GM18498 (cell line): ENCODE measurements around the gene RPL28.
A peak's percentile ranks its signal among the peaks of the same experiment; 100 is the strongest.
"Not testable (repeated sequence)": the region's sequence is repeated elsewhere in the genome, so short reads cannot be mapped to it uniquely, and the experiment has no call there.

Source experiments
- ATAC-seq: cut with Tn5 transposase; IDR thresholded peaks from one replicate; pipeline ENCODE4 v1.9.1; 2021; ENCODE audit warnings: mild to moderate bottlenecking, moderate library complexity; ENCODE audit not compliant: unreplicated experiment

The RPL28 gene

DNA sequence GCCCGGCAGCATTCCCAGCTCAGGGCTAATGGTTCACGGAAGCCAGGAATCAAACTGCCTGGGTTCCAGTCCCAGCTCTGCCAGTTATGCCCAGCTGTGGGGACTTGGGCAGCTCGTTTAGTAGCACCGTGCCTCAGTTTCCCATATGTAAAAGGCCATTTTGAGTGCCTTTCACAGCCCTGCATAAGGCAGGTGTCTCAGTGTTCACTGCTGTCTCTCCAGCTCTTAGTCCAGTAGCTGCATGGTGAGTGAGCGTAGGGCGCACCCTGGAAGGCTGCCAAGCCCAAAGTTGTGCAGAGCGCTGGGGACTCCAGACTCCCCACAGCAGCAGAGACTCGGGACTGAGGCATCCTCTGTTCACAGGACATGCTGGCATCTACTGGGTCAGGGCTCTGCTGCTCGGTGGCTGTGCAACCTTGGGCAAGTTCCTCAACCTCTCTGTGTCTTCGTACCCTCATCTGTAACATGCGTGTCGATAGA lies 5.5 kb downstream of the RPL28 start:
- no peak for ATAC-seq

DNA sequence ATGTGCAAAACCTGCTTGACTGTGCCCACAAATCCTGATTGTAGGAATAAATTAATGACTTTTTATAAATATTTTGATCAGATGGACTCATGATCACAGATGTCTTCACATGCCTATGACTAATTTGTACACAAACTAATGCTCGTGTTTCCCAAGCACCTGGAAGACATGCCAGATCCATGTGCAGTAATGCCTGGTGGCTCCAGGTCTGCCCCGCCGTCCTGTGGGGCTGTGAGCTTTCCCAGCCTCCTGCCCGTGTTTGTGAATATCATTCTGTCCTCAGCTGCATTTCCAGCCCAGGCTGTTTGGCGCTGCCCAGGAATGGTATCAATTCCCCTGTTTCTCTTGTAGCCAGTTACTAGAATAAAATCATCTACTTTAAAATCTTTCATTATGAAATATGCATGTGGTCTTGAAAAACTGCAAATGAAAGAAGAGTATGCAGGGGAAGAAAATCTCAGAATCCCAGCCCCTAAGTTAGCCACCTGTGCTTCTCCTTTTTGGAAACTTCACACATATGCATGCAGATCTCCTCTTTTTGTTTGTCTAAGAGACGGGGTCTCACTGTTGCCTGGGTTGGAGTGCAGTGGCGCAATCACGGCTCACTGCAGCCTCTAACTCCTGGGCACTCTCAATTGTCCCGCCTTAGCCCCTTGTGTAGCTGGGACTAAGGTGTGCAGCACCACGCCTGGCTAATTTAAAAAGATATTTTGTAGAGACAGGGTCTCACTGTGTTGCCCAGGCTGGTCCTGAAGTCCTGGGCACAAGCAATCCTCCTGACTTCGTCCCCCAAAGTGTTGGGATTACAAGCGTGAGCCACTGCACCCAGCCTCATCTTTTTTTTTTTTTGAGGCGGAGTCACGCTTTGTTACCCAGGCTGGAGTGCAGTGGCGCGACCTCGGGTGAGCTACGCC lies 6.2 kb downstream of the RPL28 start:
- ATAC-seq = no peak

DNA sequence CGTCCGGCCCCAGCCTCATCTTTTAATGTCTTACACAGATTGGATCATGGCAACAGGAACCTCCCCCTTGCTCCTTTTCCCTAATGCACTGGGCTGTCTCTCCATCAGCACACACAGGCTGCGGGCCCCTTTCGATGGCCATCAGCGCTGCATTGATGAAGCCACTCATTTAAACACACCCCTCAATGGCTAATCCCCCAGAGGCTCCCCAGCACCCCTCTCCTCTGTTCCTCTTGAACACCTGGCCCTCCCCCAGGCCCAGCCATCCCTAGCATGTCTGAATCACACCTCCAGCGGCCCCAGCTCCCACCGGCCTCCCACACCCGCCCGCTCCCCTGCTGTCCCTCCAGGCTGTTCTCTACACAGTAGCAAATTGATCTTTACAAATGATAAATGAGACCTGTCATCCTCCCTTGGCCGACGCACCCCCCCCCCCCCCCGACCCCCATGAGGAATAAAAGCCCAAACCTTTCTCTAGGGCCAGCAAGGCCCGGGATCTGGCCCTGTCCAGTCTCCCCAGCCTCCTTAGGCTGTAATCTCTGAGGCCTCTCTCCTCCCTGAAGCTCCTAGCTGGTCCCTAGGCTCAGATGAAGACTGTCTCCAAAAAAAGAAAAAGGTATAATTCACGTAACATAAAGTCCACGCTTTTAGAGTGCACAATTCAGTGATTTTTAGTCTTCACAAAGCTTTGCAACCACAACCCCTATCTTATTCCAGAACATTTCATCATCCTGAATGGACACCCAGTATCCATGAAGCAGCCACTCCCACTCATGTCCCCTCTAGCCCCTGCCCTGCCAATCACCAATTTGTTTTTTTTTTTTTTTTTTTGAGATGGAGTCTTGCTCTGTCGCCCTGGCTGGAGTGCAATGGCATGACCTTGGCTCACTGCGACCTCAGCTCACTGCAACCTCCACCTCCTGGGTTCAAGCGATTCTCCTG lies 7.4 kb downstream of the RPL28 start:
- ATAC-seq = no peak

DNA sequence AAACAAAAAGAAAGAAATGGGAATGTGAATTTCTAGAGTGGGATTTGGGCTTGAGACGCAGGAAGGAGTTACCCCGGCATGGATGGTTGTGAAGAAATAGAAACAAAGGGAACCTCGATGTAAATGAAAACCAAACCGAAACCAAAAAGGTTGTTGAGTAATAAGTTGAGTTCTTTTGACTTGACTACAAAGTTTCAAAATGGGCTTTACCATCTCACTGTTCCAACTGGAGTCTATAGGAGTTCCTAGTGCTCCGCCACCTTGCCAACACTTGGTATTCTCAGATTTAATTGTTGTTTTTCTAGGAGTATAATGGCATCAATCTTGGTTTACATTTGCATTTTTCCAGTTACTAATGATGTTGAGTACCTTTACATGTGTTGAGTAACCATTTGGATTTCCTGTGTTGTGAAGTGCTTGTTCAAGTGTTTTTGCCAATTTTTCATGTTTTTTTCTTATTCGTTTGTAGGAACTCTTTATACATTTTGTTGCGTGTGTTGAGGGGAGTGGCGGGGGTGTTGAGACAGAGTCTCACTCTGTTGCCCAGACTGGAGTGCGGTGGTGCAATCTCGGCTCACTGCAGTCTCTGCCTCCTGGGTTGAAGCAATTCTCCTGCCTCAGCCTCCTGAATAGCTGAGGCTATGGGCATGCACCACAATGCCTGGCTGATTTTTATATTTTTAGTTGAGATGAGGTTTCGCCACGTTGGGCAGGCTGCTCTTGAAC lies 12.6 kb downstream of the RPL28 start:
- ATAC-seq = no peak

DNA sequence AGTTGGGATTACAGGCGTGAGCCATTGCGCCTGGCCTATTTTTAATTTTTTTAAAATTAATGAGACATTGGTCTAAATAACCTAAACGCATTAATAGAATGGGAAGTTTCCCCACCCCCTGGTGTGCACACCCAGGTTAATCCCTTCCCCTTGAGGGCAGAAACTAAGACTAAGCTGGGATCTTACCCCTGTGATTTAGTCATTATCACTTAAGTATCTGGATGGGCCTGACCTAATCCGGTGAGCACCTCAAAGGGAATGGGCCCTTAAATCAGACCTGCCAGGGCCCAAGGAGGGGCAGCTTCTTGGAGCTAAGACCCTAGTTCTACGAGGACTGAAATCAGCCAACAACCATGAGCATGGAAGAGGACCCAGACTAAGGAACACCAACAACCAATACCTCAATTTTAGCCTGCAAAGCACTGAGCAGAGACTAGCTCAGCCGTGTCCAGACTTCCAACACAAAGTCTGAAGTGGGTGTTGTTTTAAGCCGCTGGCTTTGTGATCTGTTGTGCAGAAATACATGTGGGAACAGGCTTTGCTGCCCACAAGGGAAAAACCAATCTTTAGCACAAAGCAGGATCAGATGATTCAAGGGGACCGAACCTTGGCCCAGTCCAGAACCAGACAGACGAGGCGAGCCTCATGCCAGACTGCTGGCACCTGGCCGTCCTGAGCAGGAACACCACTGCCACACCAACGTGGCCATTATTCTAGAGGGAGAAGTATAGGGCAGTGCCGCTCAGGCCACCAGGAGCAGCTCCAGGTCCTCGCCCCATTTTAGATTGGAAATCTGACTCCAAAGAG lies 14.8 kb downstream of the RPL28 start:
- no peak for ATAC-seq

DNA sequence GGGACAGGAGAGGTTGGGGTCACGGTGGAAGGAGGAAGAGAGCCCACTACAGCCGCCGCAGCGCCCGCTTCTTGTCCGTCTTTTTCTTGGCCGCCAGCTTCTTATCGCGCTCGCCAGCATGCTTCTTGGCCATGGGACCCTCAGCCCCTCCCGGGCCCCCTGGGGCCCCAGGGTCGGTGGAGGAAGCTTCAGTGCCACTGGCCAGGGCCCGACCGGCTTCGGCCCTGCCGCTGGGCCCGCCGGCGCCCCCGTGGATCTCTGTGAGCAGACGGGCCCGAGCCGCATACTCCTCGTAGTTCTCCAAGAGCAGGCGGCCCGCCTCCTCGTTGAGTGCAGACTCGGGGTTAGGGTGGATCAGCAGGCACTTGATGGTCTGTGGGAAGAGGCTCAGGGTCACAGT lies 15.7 kb downstream of the RPL28 start:
- not testable (repeated sequence) for ATAC-seq

DNA sequence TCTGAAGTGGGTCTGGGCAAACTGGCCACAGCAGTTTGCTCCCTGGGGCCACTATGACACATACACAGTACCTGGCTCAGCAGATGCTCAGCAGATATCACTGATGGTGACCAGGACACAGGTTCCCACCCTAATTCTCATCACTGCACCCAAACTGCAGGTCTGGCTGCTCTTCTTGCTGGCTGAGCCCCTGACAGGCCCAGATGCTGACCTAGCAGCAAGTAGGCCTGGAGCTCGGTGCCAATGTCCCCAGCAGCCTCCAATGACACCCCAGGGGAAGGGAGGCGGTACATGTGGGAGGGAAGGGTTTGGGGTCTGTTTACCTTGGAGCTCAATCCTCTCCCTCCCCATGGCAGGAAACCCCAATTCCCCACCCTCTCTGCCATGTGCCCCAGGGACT lies 16.8 kb downstream of the RPL28 start:
- ATAC-seq = no peak

DNA sequence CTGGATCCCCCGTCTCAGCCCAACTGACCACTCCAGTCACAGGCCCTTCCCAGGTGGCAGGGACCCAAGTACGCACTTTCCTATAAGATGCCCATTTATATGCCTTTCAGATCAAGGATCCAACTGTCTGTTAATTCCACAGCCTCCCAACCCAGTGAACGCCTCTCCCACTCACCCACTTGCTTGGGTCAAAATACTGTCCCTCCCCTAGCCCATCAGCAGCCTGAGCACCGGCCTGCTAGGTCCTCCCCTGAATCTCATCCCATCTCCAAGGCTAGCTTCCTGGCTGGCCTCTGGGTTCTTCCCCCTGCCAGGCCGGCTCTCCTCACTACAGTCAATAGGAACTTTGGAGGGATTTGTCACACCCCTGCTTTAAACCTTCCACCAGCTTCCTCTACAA lies 19.9 kb downstream of the RPL28 start:
- no peak for ATAC-seq

DNA sequence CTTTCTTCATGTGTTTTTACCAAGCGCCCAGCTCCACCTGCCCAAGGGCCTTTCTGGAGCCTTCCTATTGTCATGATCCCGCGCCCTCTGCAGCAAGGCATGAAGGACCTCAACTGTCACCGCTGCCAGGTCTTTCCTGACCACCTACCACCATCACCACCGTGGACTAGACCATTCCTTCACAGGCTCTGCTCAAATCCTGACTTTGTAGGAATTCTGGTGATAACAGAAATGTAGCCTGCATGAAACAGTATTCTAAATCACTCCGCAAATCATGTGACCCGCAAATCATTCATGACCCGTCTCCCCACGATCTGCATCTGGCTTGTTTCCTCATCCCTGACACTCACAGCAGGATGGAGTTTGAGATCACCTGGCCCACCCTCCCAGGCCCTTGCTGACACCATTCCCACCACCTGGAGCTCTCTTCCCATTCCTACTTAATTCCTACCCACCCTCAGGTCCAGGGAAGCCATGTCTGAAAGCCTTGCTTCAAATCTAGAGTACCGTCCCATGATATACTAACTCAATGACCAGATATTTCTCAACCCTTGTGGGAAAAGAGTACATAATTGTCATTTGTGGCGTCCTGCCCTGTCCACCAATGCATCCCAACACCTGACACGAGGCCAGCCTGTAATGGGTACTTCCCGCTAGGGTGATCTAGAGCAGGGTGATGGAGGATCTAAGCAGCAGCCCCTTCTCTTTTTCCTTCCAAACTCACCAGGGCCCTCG lies 20.5 kb downstream of the RPL28 start:
- no peak for ATAC-seq

DNA sequence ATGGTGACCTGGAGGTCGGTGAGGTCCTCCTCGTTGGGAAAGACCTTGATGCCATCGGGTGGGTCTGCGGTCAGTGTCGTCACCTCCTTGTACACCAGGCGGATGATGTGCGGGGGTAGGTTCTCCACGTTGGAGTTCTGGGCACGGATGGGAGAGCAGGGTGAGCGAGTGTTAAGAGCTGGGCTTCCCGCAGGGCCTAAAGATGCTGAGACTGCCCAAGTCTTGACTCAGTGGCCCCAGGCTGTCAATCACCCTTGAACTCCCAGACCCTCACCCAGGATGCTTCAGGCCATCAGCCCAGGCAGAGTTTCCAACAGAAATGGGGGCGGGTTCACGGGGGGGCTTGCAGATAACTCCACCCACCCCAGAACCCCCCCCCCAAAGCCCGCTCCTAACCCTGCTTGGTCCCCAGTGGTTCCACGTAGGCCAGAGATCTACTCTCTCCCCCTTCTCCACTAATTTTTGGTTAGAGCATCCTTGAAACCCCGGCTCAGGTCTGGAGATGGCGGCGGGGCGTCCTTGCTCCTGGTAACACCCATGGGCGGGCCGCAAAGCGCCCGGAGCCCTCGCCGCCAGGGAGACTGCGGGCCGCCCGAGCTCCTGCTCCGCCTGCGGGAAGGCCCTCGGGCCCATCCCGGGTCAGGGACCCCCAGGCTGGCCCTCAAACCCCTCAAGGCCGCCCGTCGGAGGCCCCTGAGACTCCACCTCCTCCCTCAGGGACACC lies 21.3 kb downstream of the RPL28 start:
- peak; percentile 21 for ATAC-seq

DNA sequence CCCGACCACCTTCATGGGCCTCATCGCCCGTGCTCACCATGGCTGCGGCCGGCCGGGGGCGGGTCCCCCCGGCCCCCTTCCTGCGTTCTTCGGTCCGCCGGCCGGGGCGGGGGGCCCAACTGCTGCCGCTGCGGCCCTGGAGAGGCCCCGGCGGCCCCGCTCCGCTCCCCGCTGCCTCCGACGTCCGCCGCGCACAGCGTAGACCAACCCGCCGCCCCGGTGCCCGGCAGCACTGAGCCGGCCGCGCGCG lies 21.7 kb downstream of the RPL28 start, which contains the start of gene UBE2S:
UBE2S (minus strand) TSS at position 239 of the 250 bp plus-strand sequence; CDS start at position 40, 199 bp downstream.
- ATAC-seq = not testable (repeated sequence)

DNA sequence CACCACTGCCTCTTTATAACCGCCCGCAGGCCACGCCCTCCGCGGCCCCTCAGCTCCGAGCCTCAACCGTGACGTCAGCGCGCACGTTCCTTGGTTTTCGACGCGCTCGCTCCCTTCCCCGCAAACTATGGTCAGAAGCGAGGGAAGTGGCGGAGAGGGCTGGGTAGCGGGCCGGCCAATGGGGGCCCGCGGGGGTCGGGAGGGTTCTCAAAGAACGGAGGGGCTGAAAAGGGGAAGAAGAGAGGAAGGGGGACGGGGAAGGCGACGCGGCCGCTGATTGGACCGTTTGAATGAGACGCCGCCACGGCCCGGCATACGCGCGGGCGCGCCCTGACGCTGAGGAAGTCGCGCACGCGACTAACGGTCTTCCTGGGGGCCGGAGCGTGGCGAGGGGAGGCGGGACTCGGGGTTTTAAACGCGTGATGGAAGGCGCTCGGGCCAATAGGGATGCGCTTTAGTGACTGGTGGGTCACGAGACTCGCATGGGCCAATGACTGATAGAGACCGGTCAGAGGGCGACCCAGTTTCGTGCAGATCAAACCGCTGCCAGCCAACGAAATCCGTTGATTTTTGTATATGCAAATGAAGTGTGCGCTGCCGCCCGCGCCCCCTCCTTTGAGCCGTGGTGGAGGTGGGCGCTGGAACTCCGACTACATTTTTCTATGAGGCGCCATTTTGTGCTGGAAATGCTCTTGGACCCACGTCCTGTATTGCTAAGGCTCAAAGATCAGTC lies 22.2 kb downstream of the RPL28 start:
- peak; percentile 80 for ATAC-seq

DNA sequence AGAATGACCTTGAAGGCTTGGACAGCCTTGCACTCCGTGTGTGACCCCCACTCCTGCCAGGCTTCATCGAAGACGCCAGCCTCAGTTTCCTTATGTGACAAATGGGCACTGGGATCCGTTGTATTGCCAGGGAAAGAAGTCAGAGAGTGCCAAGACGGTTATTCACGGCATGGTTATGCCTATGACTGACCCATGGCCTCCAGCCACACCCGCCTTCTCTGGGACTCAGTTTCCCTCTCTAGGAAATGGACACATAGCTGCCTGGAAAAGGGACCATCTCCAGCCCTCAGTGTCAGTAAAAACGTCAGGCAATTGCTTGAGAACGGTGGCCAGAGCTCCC lies 22.8 kb downstream of the RPL28 start:
- no peak for ATAC-seq

DNA sequence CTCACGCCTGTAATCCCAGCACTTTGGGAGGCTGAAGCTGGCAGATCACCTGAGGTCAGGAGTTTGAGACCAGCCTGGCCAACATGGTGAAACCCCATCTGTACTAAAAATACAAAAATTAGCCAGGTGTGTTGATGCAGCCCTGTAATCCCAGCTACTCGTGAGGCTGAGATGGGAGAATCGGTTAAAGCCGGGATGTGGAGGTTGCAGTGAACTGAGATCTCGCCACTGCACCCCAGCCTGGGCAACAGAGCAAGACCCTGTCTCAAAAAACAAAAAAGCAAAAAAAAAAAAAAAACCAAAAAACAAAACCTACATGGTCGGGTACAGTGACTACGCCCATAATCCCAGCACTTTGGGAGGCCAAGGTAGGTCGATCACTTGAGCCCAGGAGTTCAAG lies 23.4 kb downstream of the RPL28 start:
- not testable (repeated sequence) for ATAC-seq

DNA sequence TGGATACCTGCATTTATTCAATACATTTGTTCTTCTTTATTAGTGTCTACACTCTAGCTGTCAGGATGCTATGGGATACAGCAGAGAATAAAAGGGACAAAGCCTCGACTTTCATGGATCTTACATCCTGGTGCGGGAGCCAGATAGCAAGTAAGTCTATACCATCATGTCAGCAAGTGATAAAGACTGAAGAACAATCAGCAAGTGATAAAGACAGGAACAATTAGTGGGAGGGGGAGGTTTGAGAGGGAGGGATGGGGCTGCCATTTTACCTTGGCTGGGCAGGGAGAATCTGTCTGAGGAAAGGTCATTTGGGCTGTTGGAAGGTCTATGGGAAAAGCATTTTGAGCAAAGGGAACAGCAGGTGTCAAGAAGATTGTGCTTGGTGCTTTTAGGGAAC lies 24.4 kb downstream of the RPL28 start:
- no peak for ATAC-seq

DNA sequence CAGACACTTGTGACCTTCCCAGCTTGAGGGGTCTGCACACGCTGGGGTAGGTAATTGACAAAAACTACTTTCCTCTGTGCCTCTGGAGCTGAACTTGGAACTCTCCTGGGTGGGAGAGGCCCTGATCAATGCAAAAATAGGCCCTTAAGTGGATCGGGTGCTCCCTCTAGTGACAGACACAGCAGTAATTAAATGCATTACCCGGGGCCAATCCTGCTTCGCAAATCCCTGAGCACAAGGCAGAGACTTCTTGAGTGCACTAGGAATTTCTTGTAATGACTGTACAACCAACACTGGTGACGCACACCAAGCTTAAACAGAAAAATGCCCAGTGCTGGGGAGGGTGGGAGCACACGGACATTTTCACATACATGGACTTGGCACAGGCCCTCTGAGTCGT lies 32.5 kb downstream of the RPL28 start:
- ATAC-seq = no peak

DNA sequence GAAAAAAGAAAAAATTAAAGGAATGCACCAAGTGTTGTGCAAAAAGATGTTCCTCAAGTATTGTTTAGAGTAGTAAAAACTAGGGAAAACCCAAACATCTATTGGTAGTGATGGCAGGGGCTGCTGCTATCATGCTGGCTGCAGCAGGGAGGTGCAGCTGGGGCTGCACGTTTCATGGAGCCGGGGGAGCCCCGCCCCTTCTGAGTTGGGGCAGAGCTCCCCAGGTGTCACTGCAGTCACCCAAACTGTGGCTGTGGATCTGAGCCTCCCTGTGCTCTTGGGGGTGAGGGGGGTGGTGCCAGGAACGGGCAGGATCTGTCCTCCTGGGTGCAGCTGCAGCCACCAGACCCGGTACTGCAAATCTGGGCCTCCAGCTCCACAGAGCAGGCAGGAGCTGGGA lies 33.4 kb downstream of the RPL28 start:
- ATAC-seq = no peak

DNA sequence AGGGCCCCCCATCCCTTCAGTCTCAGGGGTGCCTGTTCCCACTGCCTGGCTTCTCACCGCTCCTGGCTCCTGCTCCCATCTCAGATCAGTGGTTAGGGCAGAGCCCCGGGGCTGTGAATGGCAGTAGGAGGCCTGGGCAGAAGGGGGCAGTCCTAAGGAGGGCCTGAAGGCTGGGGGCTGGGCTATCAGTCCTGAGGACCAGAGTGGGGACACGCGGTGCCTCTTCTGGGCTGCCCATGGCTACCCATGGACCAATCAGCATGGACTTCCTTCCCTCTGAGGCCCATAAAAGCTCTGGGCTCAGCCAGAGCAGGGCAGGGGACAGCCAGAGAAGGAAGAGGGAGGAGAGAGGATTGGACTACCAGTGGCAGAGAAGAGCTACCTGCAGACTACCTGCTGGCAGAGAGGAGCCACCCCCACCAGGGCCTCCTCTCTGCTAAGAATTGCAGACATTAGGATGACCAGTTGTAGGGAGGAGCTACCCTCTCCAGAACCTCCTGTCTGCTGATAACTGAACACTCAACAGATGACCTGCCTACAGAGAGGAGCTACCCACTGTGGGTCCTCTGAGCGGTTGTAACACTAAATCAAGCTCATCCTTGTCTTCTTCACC lies 34.0 kb downstream of the RPL28 start:
- no peak for ATAC-seq
